ENCODE data around the gene OST4. TPM values are rescaled to one million over a fixed set of nuclear protein-coding genes. Genes with fewer than 3 reads are reported as not detected.

Gene OST4
- total RNA-seq, 1 donor from 2014 or later: 248 TPM

- intact Hi-C loops (cut with DNase I): no loop called here
- H3K9me3 ChIP-seq: no peaks in the 10 kb centered on the region
- no peaks in the 10 kb centered on the region for H3K36me3 ChIP-seq
- TF ChIP-seq CTCF (IDR thresholded peaks at IDR 0.05): no peak
- DNase-seq (no peak), ATAC-seq (no peak)
- peaks cover 8% of the 10 kb centered on the region for H3K4me1 ChIP-seq
- H3K27ac ChIP-seq: no peak overlapping the region
- peaks cover 6% of the 10 kb centered on the region for H3K27me3 ChIP-seq
- no peak overlapping the region for H3K4me3 ChIP-seq
These were observed 28.0 kb upstream of the OST4 start for GRCh38 chr2:27099334-27099955.

- intact Hi-C loops (cut with DNase I): no loop called here
- no peak for ATAC-seq
These were observed 25.9 kb upstream of the OST4 start for GRCh38 chr2:27097341-27097740.

DNA sequence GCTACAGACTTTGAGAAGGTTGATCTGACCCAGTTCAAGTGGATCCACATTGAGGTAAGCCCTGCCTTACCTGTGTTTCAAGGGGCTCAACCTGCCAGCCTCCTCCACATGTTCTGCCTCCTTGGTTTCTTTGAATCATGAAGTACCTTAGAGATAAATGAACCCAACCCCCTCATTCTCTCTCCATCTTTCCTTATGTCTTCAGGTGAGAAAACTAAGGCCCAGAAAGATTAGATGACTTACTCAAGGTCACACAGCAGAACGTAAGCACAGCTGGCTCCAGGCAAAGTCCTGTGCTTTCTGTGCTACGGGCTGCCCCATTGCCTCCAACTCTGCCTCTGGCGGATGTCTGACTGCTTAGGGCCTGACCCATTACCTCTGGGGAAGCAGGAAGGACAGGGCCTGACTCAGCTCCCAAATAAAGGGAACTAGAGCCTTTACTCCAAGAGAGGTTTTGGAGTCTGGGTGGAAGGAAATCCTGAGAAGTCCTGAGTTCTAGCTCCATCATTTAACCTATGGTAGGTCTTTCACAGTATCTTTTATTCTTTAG lies 25.4 kb upstream of the OST4 start:
- TF ChIP-seq CTCF (IDR thresholded peaks at IDR 0.05): no peak
- Histone ChIP-seq H3K27me3 (no peaks in the 10 kb centered on the region), H3K27ac (peak overlapping the region; percentile 14), H3K9me3 (no peaks in the 10 kb centered on the region), H3K4me1 (peaks cover 8% of the 10 kb centered on the region), H3K4me3 (no peak overlapping the region), H3K36me3 (no peaks in the 10 kb centered on the region)
- no peak for DNase-seq
- peak; percentile 46 for ATAC-seq
- intact Hi-C loops (cut with DNase I): no loop called here

More at GRCh38 chr2:27097341-27097740, 25.9 kb upstream of the OST4 start:
- Histone ChIP-seq H3K27ac (no peak overlapping the region), H3K4me1 (peaks cover 8% of the 10 kb centered on the region), H3K9me3 (no peaks in the 10 kb centered on the region), H3K36me3 (no peaks in the 10 kb centered on the region), H3K27me3 (no peaks in the 10 kb centered on the region), H3K4me3 (no peak overlapping the region)
- TF ChIP-seq CTCF (IDR thresholded peaks at IDR 0.05): no peak
- no peak for DNase-seq

GRCh38 chr2:27095745-27096651 lies 24.5 kb upstream of the OST4 start:
- peak overlapping the region; percentile 14 for H3K27ac ChIP-seq

GRCh38 chr2:27095427-27095744 lies 23.9 kb upstream of the OST4 start:
- Histone ChIP-seq H3K9me3 (no peaks in the 10 kb centered on the region), H3K4me1 (peaks cover 8% of the 10 kb centered on the region), H3K4me3 (no peak overlapping the region), H3K27ac (no peak overlapping the region), H3K36me3 (no peaks in the 10 kb centered on the region), H3K27me3 (no peaks in the 10 kb centered on the region)
- ATAC-seq: no peak
- no peak for TF ChIP-seq CTCF (IDR thresholded peaks at IDR 0.05)
- DNase-seq: no peak
- intact Hi-C loops (cut with DNase I): no loop called here

More at GRCh38 chr2:27095745-27096651, 24.5 kb upstream of the OST4 start:
- no peak for TF ChIP-seq CTCF (IDR thresholded peaks at IDR 0.05)
- ATAC-seq (peak; percentile 85), DNase-seq (no peak)
- intact Hi-C loops (cut with DNase I): no loop called here
- Histone ChIP-seq H3K4me1 (peaks cover 8% of the 10 kb centered on the region), H3K4me3 (peak overlapping the region; percentile 43), H3K9me3 (no peaks in the 10 kb centered on the region), H3K27me3 (no peaks in the 10 kb centered on the region), H3K36me3 (no peaks in the 10 kb centered on the region)

Measured in upper lobe of right lung (tissue), 1 donor.